ENCODE results near the gene TANC1. TPM values are rescaled to one million over a fixed set of nuclear protein-coding genes. Genes with fewer than 3 reads are reported as not detected.

The TANC1 gene
- polyA plus RNA-seq, 2 of the 4 experiments (the other 2 are of a cell fraction): 9.2 to 21.2 TPM

GRCh38 chr2:159098361-159098760 is 129.9 kb downstream of the TANC1 start:
- peak overlapping the region; percentile 54 to 58; a peak in 5 of 6 replicates for H3K27ac ChIP-seq
- POLR2A ChIA-PET: no interaction called here
- H3K4me3 ChIP-seq: no peak overlapping the region
- DNase-seq (ENCODE audit: low read depth in 1 of 2, low spot score in 1 of 2) (peak in 1 of 2 experiments; percentile 19), FAIRE-seq (no peak), ATAC-seq (0 out of 6 replicates have a peak, but pooled peaks of 1 of the 2 experiments have one; percentile 60)
- H3K4me1 ChIP-seq: peaks cover 29% of the 10 kb centered on the region; the same call in 2 of the 3 replicates
- TF ChIP-seq EHF (CRISPR knock-in tag; IDR thresholded peaks at IDR 0.05) (no peak), TFCP2L1 (CRISPR knock-in tag; IDR thresholded peaks at IDR 0.05) (no peak), USF2 (IDR thresholded peaks at IDR 0.05) (no peak), EHMT2 (IDR thresholded peaks at IDR 0.05; ENCODE audit: low read depth) (no peak), FOSL2 (IDR thresholded peaks at IDR 0.05) (no peak), FOSL2 (CRISPR knock-in tag; IDR thresholded peaks at IDR 0.05) (no peak), RFX5 (IDR thresholded peaks at IDR 0.05) (no peak), ESRRA (IDR thresholded peaks at IDR 0.05; ENCODE audit: borderline replicate concordance, low read length) (no peak), NR3C1 (IDR thresholded peaks at IDR 0.05) (no peak)
- 56% methylated on average over 3 of the region's 3 CpGs for WGBS (ENCODE audit: missing lambda C conversion rate)
- CTCF ChIA-PET: interaction anchor here (1.4 kb wide), 1 partner anchor 8 kb away, joined by 3 read pairs; no protein-coding TSS in a partner anchor
- peaks cover 14% of the 10 kb centered on the region; the same call in 2 of the 3 replicates for H3K9me3 ChIP-seq
- H3K4me2 ChIP-seq: peak overlapping the region; percentile 46

- CTCF ChIA-PET: interaction anchor here (0.6 to 0.9 kb wide), 2 partner anchors 17 to 20 kb away, joined by 3 read pairs; no protein-coding TSS in a partner anchor
Observed at GRCh38 chr2:159098921-159099411, 130.5 kb downstream of the TANC1 start.

More at GRCh38 chr2:159098921-159099411, 130.5 kb downstream of the TANC1 start:
- ATAC-seq (peak in 1 of 2 experiments; percentile 64; a peak in 3 of 6 replicates), FAIRE-seq (no peak), DNase-seq (ENCODE audit: low read depth in 1 of 2, low spot score in 1 of 2) (no peak)
- POLR2A ChIA-PET: no interaction called here
- Histone ChIP-seq H3K4me3 (no peak overlapping the region), H3K4me2 (peak overlapping the region; percentile 46), H3K4me1 (peaks cover 23% of the 10 kb centered on the region; the same call in 2 of the 3 replicates), H3K9me3 (peaks cover 14% of the 10 kb centered on the region; the same call in 2 of the 3 replicates), H3K27ac (peak overlapping the region; percentile 54 to 58)
- 24% methylated on average over 3 of the region's 3 CpGs for WGBS (ENCODE audit: missing lambda C conversion rate)
- TF ChIP-seq CHD4 (IDR thresholded peaks at IDR 0.05; ENCODE audit: borderline replicate concordance) (no peak), POLR2AphosphoS2 (conservative IDR thresholded peaks at IDR 0.05; ENCODE audit: low read length) (no peak), HMGXB4 (CRISPR knock-in tag; IDR thresholded peaks at IDR 0.05; ENCODE audit: borderline replicate concordance) (no peak), KDM1A (IDR thresholded peaks at IDR 0.05; ENCODE audit: low read depth) (no peak), JUN (IDR thresholded peaks at IDR 0.05) (no peak), CEBPB (IDR thresholded peaks at IDR 0.05) (no peak), CBX2 (IDR thresholded peaks at IDR 0.05; ENCODE audit: borderline replicate concordance, low read depth) (no peak), TFCP2L1 (CRISPR knock-in tag; IDR thresholded peaks at IDR 0.05) (no peak), HOXB13 (CRISPR knock-in tag; IDR thresholded peaks at IDR 0.05; ENCODE audit: low read depth) (no peak), EHMT2 (IDR thresholded peaks at IDR 0.05; ENCODE audit: low read depth) (no peak), POLR2A (IDR thresholded peaks at IDR 0.05; ENCODE audit: low read length) (no peak), BCL3 (IDR thresholded peaks at IDR 0.05) (no peak), RARB (CRISPR knock-in tag; IDR thresholded peaks at IDR 0.05) (no peak), HOXB5 (CRISPR knock-in tag; IDR thresholded peaks at IDR 0.05) (no peak), BHLHE40 (IDR thresholded peaks at IDR 0.05; ENCODE audit: low read depth, low read length) (no peak), GATA3 (IDR thresholded peaks at IDR 0.05; ENCODE audit: borderline replicate concordance) (no peak), HOXA7 (CRISPR knock-in tag; IDR thresholded peaks at IDR 0.05) (no peak), ZNF302 (CRISPR knock-in tag; IDR thresholded peaks at IDR 0.05) (no peak), PHF8 (IDR thresholded peaks at IDR 0.05; ENCODE audit: borderline replicate concordance, low read depth) (no peak), CTCF (IDR thresholded peaks at IDR 0.05) (no peak)

All from A549 (cell line).